Keratinocyte (primary cell): Measurements from ENCODE around the gene YWHAE. TPM values are rescaled to one million over a fixed set of nuclear protein-coding genes. Genes with fewer than 3 reads are reported as not detected.

Experiments used
- DNase-seq: peaks from one replicate; pipeline ENCODE4 v3.0.0-alpha.2; 2011; ENCODE audit warnings: low read depth, missing footprints, low spot score
- FAIRE-seq: peaks from 2 replicates; lab custom pipeline; 2011; peaks lifted over from hg19 to GRCh38; lab: Jason Lieb, UNC
- H2AFZ ChIP-seq: 2 replicates; pipeline ENCODE4 v1.6.0; 2012; ENCODE audit warnings: low read length, control low read depth, inconsistent platforms; ENCODE audit not compliant: control insufficient read depth
- H3K27ac ChIP-seq: 2 replicates; pipeline ENCODE4 v1.5.1; 2011; ENCODE audit warnings: low read length; ENCODE audit not compliant: control insufficient read depth, insufficient read depth
- H3K27me3 ChIP-seq: 3 replicates; pipeline ENCODE4 v1.6.0; 2011; ENCODE audit warnings: low read length; ENCODE audit not compliant: control insufficient read depth, insufficient read depth; ENCODE audit errors: extremely low read depth
- H3K36me3 ChIP-seq, 2 experiments: 2 replicates in 1 of 2; 3 replicates in 1 of 2; pipeline ENCODE4 v1.5.1; 2011; ENCODE audit warnings: low read length in 2 of 2, mild to moderate bottlenecking in 1 of 2; ENCODE audit not compliant: control insufficient read depth in 2 of 2, insufficient read depth in 2 of 2; ENCODE audit errors: extremely low read depth in 1 of 2
- H3K4me1 ChIP-seq: 3 replicates; pipeline ENCODE4 v1.5.1; 2011; ENCODE audit warnings: low read length; ENCODE audit not compliant: control insufficient read depth, insufficient read depth; ENCODE audit errors: extremely low read depth
- H3K4me2 ChIP-seq: 3 replicates; pipeline ENCODE4 v1.6.0; 2011; ENCODE audit warnings: low read depth, low read length; ENCODE audit not compliant: control insufficient read depth, insufficient read depth; ENCODE audit errors: extremely low read depth
- H3K4me3 ChIP-seq, 3 experiments: fragments of 200-600 bp in 1 of 3; sonication (generic) in 1 of 3; 2 replicates in 2 of 3; 3 replicates in 1 of 3; pipeline ENCODE4 v1.5.1; 2011 to 2016; ENCODE audit warnings: low read length in 3 of 3, mild to moderate bottlenecking in 3 of 3, control low read depth in 2 of 3, inconsistent platforms in 1 of 3, low read depth in 1 of 3, mixed read lengths in 1 of 3, mixed run types in 1 of 3, moderate library complexity in 1 of 3; ENCODE audit not compliant: control insufficient read depth in 2 of 3, insufficient read depth in 2 of 3; ENCODE audit errors: extremely low read depth in 1 of 3
- H3K79me2 ChIP-seq: 2 replicates; pipeline ENCODE4 v1.6.0; 2012; ENCODE audit warnings: low read length; ENCODE audit not compliant: control insufficient read depth, insufficient read depth
- H3K9ac ChIP-seq: 3 replicates; pipeline ENCODE4 v1.6.0; 2011; ENCODE audit warnings: low read length; ENCODE audit not compliant: control insufficient read depth, insufficient read depth; ENCODE audit errors: extremely low read depth
- H3K9me1 ChIP-seq: 3 replicates; pipeline ENCODE4 v1.6.0; 2011; ENCODE audit warnings: low read length; ENCODE audit not compliant: control insufficient read depth, insufficient read depth; ENCODE audit errors: extremely low read depth
- H3K9me3 ChIP-seq: 2 replicates; pipeline ENCODE4 v1.5.1; 2012; ENCODE audit warnings: low read depth, low read length; ENCODE audit not compliant: control insufficient read depth
- H4K20me1 ChIP-seq: 3 replicates; pipeline ENCODE4 v1.6.0; 2011; ENCODE audit warnings: low read length; ENCODE audit not compliant: control insufficient read depth, insufficient read depth; ENCODE audit errors: extremely low read depth
- CTCF ChIP-seq, 3 experiments: IDR thresholded peaks in 1 of 3; conservative IDR thresholded peaks in 1 of 3; optimal IDR thresholded peaks in 1 of 3; 2 replicates in 2 of 3; 3 replicates in 1 of 3; pipeline versions ENCODE3 to v1.5.1; 2011; ENCODE audit warnings: low read length in 3 of 3, mild to moderate bottlenecking in 3 of 3, moderate library complexity in 2 of 3, control low read depth in 1 of 3, inconsistent platforms in 1 of 3; ENCODE audit not compliant: insufficient read depth in 2 of 3; ENCODE audit errors: extremely low read depth in 1 of 3
- EZH2 ChIP-seq: IDR thresholded peaks from one replicate; pipeline ENCODE4 v1.6.1; 2012; ENCODE audit warnings: inconsistent platforms, mild to moderate bottlenecking, low read length, moderate library complexity
- dilution Hi-C: fragments of 300-500 bp; cut with MboI; formaldehyde crosslinking; loops from one replicate; pipeline ENCODE4 v1.7.0; 2020; ENCODE audit warnings: low sequenced_read_pairs; ENCODE audit not compliant: extremely low pct_ligation_motif_present
- polyA plus RNA-seq, 5 experiments: library from polyadenylated mRNA; depleted of rRNA in 3 of 5; stranded (reverse) in 3 of 5; stranded (forward) in 1 of 5; unstranded in 1 of 5; fragments of >200 nt; gene quantifications; 1 replicate in 1 of 5; 2 replicates in 3 of 5; 3 replicates in 1 of 5; pipeline versions ENCODE4 v1.2.1 to v1.2.3, GENCODE V29; 2011 to 2012; ENCODE audit warnings: missing spikeins in 2 of 5, low read depth in 1 of 5, low replicate concordance in 1 of 5

The YWHAE gene
- polyA plus RNA-seq, 1 donor (not counting 4 experiments of a cell fraction or from before 2014, with no cell fraction given) = 739 TPM

GRCh38 chr17:1322480-1322879 lies 77.5 kb downstream of the YWHAE start:
- dilution Hi-C loops = no loop called here
- Histone ChIP-seq H3K27me3 (no peaks in the 10 kb centered on the region), H3K4me3 (no peak overlapping the region), H2AFZ (no peak overlapping the region), H3K79me2 (no peaks in the 10 kb centered on the region), H3K4me2 (no peak overlapping the region), H3K9me1 (no peaks in the 10 kb centered on the region), H3K9ac (no peak overlapping the region), H3K9me3 (no peaks in the 10 kb centered on the region), H3K27ac (no peak overlapping the region), H3K36me3 (no peaks in the 10 kb centered on the region), H4K20me1 (no peaks in the 10 kb centered on the region), H3K4me1 (no peaks in the 10 kb centered on the region)
- DNase-seq = no peak
- FAIRE-seq = no peak
- TF ChIP-seq CTCF (optimal IDR thresholded peaks at IDR 0.05 in 1 of 3, IDR thresholded peaks at IDR 0.05 in 1 of 3, conservative IDR thresholded peaks at IDR 0.05 in 1 of 3; ENCODE audit: extremely low read depth in 1 of 3, insufficient read depth in 2 of 3, low read length in 3 of 3) = no peak
- no peak for TF ChIP-seq EZH2

GRCh38 chr17:1322014-1322428 lies 78.0 kb downstream of the YWHAE start:
- no peaks in the 10 kb centered on the region for H3K79me2 ChIP-seq
- dilution Hi-C loops = no loop called here
- no peak overlapping the region for H3K4me3 ChIP-seq
- FAIRE-seq (no peak), DNase-seq (no peak)
- TF ChIP-seq EZH2 = no peak
- no peak for TF ChIP-seq CTCF (optimal IDR thresholded peaks at IDR 0.05 in 1 of 3, IDR thresholded peaks at IDR 0.05 in 1 of 3, conservative IDR thresholded peaks at IDR 0.05 in 1 of 3; ENCODE audit: extremely low read depth in 1 of 3, insufficient read depth in 2 of 3, low read length in 3 of 3)
- no peak overlapping the region for H2AFZ ChIP-seq
- no peaks in the 10 kb centered on the region for H3K9me1 ChIP-seq
- H3K36me3 ChIP-seq = no peaks in the 10 kb centered on the region
- H3K4me2 ChIP-seq = no peak overlapping the region
- H3K9me3 ChIP-seq = no peaks in the 10 kb centered on the region
- no peaks in the 10 kb centered on the region for H4K20me1 ChIP-seq
- H3K9ac ChIP-seq = no peak overlapping the region
- H3K27me3 ChIP-seq = no peaks in the 10 kb centered on the region
- H3K27ac ChIP-seq = no peak overlapping the region
- H3K4me1 ChIP-seq = no peaks in the 10 kb centered on the region
